Measurements from ENCODE around the gene EED.
"Not testable (repeated sequence)": the region's sequence is repeated elsewhere in the genome, so short reads cannot be mapped to it uniquely, and the experiment has no call there.

EED gene

GRCh38 chr11:86218125-86219084 is 26.1 kb upstream of the EED start:
- peak; percentile 58 for TF ChIP-seq CTCF (IDR thresholded peaks at IDR 0.05; ENCODE audit: extremely low read depth, missing control alignments)
- peak; percentile 54 for DNase-seq (ENCODE audit: low spot score)

GRCh38 chr11:86219311-86220193 is 25.0 kb upstream of the EED start:
- no peak for TF ChIP-seq CTCF (IDR thresholded peaks at IDR 0.05; ENCODE audit: extremely low read depth, missing control alignments)
- DNase-seq (ENCODE audit: low spot score): no peak

- no peak for TF ChIP-seq CTCF (IDR thresholded peaks at IDR 0.05; ENCODE audit: extremely low read depth, missing control alignments)
- no peak for DNase-seq (ENCODE audit: low spot score)
Measured at GRCh38 chr11:86220653-86221052, 23.9 kb upstream of the EED start.

GRCh38 chr11:86222081-86222480 is 22.5 kb upstream of the EED start:
- DNase-seq (ENCODE audit: low spot score): no peak
- TF ChIP-seq CTCF (IDR thresholded peaks at IDR 0.05; ENCODE audit: extremely low read depth, missing control alignments): no peak

- DNase-seq (ENCODE audit: low spot score): not testable (repeated sequence)
Measured at GRCh38 chr11:86224575-86224974, 20.0 kb upstream of the EED start.

- DNase-seq (ENCODE audit: low spot score): not testable (repeated sequence)
Measured at GRCh38 chr11:86225344-86225743, 19.2 kb upstream of the EED start.

GRCh38 chr11:86228269-86229038 is 16.1 kb upstream of the EED start:
- no peak for TF ChIP-seq CTCF (IDR thresholded peaks at IDR 0.05; ENCODE audit: extremely low read depth, missing control alignments)
- no peak for DNase-seq (ENCODE audit: low spot score)

GRCh38 chr11:86229039-86229330 is 15.6 kb upstream of the EED start:
- not testable (repeated sequence) for DNase-seq (ENCODE audit: low spot score)
